Tongue (tissue), 2 donors: ENCODE results near the gene TBL1X. TPM values are rescaled to one million over a fixed set of nuclear protein-coding genes. Genes with fewer than 3 reads are reported as not detected.
"Not testable (repeated sequence)": the region's sequence is repeated elsewhere in the genome, so short reads cannot be mapped to it uniquely, and the experiment has no call there.

Source experiments
- DNase-seq: peaks from one replicate; pipeline ENCODE4 v3.0.0-alpha.2; 2015
- total RNA-seq: library from RNA; depleted of rRNA; stranded (reverse); fragments of >200 nt; gene quantifications from one replicate; pipeline ENCODE4 v1.2.3, GENCODE V29; 2014

TBL1X gene
- total RNA-seq, 1 donor from 2014 or later = 27.7 TPM

DNA sequence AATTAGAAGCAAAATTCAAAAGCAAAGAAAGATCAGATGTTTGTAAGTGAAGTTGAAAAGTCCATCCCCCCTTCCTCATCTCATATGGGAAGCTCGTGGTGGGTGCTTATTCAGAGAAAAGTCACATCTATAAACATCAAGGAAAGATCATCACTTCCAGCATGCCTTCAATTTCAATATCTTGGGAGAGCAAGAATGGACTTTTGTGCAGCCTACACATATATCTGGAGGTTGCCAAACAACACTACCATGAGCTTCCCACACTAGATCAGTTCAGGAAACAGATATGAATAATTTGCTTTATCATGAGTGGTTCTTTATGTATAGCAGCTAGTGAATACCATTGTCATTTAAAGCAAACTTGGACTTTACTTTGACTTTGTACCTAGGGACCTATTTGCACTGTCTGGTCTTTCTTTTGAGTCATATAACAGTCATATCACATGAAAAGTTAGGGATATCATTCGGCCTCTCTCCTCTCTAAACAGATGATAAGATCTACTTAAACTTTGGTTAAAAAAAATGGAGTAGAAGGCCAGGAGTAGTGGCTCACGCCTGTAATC lies 5.6 kb upstream of the TBL1X start:
- DNase-seq = no peak

DNA sequence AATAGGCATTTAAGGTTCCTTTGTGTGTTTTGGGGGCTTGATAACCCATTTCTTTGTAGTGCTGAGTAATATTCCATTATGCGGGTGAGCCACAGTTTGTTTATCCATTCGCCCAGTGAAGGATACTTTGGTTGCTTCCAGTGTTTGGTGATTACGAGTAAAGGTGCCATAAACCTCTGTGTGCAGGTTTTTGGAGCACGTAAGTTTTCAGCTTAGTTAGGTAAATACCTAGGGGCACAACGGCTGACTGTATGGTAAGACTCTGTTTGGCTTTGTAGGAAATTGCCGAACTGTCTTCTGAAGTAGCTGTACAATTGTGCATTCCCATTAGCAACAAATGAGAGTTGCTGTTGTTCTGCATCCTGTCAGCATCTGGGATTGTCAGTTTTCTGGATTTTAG lies 3.8 kb upstream of the TBL1X start:
- DNase-seq = no peak

DNA sequence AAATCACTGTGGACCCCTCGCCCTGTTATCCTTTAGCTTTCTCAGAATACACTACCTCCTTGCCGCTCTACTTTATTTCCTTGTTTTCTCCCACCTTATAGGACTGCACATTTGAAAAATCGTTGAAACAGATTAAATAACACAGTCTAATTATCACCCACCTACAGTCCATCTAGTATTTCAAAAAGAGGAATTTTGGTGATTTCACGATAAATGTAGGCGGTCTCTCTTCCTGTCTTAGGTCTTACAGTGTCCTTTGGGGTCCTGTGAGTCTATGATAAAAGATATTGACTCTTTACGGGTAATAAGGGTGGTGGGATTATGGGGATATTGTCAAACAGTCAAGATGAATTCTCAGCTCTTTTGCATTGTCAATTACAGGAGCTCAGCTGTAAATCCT lies 2.4 kb upstream of the TBL1X start:
- DNase-seq = no peak

DNA sequence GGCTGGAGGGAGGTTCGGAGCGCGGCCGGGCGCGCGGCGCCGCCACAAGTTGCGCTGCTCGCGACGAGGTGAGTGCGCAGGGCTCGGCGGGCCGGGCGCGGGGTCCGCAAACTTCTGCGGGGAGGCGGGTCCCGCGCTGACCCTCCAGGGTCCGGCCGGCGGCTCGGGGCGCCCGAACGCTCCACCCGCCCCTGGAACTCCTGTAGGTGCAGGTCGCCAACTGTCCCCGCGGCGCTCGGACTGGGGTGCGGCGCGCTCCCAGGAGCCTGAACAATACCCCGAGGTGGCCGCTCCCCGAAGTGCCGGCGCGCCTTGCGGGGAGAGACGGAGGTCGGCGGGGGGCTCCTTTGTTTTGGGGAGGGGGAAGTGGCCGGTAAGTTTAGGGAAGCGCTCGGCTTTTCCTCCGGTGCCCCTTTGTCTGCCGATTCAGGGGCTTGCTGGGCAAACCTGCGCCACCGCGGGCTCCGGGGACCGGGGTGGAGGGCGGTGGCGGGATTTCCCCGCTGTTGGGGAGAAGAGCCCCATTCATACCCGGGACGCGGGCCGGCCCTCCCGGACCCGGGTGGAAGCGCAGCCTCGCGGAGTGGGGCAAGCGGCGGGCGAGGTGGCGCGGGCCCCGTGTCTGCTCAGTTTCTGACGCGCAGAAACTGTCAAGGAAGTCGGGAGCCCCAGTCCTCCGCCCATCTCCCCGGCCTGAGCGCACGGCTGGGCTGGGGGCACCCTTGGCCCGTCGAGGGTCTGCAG lies 694 bp downstream of the TBL1X start:
- DNase-seq = peak; percentile 11

DNA sequence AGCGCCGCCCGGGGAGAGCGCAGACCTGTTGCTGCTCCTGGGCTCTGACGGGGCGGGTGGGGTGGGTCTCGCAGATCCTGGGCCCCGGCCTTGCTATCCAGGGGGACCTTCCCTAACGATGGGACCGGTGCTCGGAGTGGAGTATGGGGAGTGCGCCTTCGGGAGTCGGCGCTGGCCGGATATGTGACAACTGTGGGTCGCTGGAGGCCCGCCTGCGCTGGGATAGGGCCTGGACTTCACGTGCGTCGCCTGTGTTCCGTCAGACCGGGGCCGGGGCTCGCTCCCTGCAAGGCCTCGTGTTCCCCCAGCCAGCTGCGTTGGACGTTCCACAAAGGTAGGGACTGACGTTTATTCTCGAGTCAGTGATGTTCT lies 1.3 kb downstream of the TBL1X start:
- peak; percentile 63 for DNase-seq

DNA sequence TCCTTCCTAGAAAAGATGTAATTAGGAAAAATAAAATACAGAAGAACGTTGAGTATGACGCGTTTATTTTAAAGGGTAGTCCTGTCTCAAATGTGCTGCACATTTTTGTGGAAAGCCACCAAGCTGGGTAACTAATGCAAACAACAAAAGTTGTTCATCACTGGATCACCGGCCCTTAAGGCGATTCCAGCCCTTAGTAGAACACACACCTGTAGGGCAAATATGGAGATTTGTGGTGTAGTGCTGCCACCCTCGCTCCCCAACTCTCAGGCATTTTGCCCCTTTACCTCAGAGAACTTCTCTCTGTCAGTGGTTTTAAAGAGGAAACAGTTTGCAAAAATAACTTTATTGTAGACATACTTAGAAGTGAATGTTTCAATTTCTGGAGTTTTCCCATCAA lies 1.9 kb downstream of the TBL1X start:
- no peak for DNase-seq

DNA sequence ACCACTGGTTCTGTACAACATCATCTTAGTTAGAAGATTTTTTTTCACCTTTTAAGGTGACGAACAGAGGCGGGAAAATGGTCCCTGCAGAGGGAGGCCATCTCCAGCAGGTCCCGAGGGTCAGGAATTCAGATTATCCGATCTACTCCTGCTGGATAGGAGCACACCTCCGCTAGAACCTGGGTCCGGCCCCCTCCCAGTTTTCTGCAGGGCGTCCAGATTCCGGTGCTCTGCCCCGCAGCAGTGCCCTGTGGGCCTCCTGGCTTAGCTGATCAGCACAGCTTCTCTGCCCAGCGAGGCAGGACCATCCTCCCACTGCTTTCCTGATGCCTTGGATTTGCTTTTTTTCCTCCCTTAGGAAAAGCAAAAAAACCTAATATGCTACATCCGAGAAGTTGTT lies 2.3 kb downstream of the TBL1X start:
- DNase-seq = no peak

DNA sequence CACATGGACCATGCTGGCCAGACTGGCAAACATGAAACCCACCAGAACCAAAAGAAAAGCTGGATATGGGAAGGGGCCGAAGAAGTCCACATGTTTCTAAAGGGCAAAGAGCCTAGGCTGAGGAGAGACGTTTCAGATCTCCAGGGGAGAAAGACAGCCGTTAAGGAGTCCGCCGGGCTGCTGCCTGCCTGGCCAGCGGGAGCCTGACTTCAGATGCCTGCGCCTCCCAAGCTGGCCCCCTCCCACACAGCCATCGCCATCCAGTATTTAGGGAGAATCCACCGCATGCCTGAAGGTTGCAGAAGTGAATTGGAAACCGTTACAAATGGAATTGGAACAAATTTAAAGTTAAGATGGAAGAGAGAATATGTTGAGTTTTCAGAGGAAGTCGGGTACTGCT lies 2.9 kb downstream of the TBL1X start:
- DNase-seq = no peak

DNA sequence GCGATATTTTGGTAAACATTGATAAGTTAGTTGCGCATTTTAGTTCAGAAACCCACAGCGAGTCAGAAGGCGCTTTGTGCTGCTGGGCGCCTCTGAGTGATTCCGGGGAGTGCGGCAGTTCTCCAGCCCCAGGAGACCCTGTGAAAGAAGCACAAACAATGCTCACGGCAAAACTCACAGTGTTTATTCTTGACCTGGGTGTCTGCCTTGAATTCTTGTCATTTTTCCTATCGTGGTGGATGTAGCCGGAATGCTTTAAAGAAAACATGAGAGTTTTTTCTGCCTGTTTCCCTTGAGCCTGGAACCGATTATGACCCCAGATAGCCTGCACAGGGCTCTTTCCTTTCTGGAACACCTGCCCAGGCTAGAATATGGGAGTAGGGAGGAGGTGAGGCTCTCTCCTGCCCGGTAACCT lies 6.7 kb downstream of the TBL1X start:
- no peak for DNase-seq

DNA sequence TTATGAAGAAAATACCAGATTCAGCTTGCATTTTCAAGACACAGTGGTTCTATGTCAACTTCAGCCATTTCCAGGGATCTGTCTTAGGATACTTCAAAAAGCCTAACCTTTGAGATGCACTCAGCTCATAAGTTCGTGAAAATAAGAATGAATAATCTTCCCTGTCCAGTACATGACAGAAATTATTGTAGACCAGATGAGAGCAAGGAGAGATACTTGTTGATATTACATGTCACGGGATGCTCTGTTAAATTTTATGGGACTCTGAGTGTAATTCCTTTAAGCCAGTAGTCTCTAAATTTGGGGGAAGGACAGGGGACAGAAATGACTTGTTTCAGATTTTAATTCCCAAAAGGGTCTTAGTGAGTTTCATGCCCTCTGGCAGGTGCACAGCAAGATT lies 8.8 kb downstream of the TBL1X start:
- no peak for DNase-seq

DNA sequence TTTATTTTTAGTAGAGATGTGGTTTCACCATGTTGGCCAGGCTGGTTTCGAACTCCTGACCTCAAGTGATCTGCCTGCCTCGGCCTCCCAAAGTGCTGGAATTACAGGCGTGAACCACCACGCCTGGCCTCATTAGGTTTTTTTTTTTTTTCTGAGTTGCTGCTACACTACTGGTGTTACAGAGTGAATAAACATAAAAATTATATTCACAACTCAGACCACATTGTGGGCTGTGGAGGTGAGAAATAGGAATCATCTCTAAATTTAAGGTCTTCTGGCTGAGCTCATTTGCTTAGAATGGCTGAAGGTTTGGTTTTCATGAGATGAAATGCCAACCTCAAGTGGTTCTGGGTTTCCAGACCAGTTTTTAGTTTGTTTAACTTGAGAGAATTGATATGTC lies 10.6 kb downstream of the TBL1X start:
- DNase-seq = not testable (repeated sequence)

DNA sequence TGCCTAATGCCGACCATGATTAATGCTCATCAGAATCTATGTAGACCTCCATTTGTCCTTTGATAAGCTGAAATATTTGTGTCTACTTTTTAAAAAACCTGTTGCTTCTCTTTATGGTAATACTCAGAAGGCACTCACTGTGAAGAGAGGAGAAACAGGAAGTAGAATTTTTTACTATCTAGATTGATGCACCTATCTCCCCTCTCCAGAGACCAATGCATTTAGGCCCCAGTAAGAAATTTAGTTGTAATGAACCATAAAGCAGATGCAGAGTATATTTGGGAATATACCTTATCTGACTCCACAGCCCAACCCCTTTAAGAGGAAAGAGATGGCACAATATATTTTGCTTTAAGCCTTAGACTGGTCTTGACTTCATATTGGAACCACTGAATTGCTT lies 11.1 kb downstream of the TBL1X start:
- DNase-seq = no peak

DNA sequence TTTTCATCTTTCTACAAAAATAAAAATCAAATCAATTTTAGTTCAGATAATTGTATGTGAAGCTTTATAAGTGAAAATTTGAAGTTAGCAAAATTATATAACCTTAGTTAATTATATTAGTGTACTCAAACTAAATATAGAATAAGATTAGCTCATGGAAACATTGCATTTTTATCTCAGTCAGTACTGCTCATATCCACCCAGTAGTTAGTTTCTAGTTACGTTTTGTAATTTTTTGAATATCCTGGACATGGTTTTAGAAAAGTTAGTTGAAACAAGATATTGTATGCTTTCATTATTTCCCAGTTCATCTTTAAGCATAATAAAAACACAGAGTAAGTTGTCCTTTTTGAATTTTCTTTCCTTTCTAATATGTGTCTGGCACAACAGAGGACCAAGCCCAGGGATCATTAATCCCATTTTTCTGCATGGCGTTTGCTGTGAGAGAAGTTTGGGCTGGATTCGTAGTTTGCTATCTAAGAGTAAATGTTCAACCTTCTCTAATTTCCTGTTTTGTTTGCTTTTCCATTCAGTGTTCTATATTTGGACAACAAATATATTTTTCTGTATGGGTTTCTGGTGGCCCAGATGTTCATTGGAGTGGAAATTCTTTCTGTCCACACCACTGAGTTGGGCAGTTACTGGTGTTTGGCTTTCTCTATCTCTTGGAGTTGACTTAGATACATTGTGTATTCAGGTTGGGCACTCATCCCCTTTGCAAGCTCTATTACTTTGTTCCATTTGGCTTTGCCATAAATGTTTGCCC lies 12.1 kb downstream of the TBL1X start:
- DNase-seq = no peak

DNA sequence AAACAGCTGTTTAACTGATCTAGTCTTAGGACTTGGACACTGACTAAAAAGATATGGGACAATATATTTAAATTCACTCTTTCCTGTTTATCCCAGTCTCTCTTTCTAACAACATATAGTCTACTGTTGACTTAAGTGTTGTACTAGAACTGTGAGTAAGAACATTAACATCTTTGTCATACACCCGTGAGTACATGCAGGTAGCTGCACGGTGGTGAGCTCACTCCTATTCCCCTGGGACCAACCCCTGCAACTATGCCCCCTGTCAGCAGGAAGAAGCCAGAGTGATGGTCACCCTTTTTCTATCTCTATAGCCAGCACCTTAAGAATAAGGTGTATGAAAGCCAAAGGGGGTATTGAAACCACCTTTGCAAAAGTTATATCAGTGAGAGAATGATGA lies 17.6 kb downstream of the TBL1X start:
- DNase-seq = no peak

DNA sequence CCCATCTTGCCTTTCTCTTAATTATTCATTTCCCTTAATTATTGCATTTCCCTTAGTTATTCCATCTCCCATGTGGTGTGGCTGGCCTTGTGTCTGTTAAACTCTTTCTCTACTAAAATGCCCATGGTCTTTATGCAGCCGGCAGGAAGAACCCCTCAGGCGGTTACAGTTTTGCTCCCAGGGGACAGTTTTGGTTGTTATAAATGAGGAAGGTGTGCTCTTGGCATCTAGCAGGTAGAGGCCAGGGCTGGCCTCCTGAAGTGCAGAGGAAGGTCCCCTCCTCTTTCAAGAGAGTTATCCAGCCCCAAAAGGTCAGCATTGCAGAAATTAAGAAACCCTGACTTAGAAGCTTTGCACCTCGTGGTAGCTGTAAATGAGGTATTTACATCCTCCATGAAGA lies 18.0 kb downstream of the TBL1X start:
- no peak for DNase-seq

DNA sequence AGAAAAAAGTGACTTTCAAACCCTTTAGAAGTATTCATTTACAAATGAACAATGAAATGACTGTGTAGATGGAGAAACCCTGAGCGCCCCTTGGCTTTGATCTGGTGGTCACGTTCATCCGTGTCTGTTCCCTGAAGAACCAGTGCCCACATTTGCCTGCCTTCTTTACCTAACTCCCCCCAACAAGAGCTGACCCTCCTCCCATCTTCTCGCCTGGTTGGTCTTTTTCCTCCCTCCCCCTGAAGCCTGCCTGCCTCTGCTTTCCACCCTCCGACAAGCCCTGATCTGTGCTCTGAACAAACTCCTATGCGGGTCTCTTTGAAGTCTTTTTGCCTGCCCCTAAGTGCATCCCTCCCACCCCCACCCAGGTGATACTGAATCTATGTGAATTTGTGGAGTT lies 18.5 kb downstream of the TBL1X start:
- DNase-seq = no peak

DNA sequence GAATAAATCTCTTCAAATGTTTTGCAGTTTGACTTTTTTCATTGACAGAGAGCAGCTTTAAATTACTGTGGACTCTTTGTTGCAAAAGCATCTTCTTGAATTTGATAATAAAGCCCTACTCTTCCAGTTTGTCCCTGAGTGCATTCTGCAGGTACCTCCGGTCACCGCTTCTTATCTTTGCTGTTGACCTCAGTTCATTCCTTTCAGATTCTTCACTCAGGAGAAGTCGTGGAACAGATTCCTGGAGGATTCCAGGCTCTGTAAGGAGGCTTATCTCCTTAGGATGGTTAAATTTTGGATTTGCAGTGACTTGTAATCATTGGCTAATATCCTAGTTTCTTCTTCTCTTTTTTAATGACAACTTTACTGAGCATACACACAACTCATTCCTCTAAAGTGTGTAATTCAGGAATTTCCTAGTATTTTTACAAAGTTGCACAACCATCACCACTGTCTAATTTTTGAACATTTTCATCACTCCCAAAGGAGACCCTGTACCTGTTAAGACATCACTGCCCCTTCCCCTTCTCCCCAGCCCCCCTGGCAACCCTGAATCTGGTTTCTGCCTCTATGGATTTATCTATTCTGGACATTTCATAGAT lies 22.0 kb downstream of the TBL1X start:
- no peak for DNase-seq

DNA sequence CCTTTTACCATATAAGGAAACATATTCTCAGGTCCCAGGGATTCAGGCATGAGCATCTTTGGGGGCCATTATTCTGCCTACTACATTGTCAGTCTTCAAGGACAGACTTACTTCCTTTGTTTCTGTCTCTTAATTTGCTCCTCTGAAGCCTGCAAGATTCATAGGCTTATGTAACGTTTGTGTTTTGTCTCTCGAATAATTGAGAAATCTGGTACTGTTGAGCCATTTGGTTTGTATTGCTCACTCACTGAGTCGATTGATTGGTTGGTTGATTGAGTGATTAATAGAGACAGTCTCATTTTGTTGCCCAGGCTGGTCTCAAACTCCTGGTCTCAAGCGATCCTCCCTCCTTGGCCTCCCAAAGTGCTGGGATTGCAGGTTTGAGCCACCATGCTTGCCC lies 23.7 kb downstream of the TBL1X start:
- DNase-seq = no peak

DNA sequence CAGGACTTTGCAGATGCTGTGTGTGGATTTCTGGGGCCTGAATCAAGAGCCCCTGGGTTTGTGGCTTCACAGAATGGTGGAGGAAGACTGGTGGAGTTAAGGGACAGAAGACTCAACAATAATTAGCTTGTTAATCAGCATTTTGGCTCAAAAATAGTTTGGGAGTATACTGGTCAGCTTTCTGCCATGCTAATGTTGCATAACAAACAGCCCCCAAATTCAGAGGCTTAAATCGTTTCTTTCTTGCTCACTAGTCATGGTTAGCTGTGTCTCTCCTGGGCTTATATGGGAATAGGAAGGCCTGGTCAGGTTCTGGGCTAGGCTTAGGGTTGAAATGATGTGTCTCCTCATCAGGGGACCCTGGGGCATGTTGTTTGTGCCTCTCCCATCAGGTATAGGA lies 24.4 kb downstream of the TBL1X start:
- no peak for DNase-seq

DNA sequence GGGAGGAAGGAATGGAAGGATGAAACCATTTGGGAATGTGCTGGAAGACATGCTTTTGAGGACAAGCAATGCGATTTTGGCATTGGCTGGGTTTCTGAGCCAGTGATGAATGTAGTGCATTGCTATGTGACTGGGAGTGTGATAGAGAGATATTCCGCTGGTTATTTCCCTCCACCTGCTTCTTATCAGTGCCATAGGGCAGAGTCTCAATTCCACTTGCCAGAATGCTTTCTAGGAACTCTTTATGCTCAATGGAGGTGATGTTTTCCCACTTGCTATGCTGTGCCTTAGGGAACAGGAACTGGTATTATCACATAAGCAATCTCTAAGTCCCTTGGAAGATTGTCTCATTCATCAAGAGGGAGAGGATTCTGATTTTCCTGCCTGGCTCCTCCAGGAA lies 28.0 kb downstream of the TBL1X start:
- DNase-seq = no peak

DNA sequence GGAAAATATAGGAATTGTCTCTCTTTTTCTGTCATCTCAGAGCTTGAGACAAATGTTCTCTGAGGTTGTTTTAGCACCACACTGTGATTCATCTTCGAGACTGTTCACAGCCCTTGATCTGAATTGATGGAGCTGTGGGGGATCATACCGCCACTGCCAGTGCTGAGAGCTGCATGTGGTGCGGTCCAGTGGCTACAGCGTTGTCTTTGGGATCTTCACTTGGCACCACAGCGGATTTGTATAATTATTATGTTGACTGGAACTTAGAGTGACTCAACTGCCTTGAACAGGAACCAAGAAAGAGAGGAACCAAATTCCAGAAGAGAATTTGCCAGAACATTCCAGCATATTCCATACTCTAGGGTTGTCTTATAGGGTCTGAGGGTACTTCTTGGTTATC lies 29.1 kb downstream of the TBL1X start:
- no peak for DNase-seq

DNA sequence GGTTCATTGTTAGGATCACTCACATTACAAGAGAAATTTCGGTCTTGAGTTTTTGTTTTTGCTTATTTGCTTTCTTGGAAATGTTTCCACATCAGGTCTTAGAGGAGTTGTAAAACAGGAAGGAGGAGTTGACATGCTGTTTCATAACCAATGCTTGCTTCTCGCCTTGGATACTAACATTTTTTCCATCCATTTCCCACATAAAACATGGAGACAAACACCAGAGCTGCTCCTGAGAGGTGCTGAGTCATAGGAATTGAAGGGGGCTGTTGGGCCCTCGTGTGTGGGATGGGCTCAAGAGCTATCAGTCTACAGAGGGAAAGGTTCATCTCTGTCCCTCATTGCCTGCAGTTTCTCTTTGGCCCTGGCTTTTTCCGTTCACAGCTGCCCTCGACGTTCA lies 29.9 kb downstream of the TBL1X start:
- peak; percentile 18 for DNase-seq

DNA sequence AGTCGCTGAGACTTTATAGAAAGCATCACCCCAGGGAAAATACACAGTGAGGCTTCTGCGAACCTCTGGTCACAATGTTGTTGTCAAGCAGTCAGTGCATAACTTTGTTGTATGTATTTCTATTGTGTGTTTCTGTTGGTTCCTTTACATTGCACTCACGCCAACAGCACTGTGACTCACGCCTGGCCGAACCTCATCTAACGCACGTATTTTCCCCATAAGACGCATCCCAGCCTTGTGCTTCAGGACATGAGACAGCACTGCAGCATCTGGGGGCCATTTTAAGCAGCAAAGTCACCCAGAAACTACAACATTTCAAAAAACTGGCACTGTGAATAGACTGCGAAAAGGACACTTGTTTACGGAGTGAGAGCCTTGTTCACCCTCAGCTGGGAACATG lies 30.6 kb downstream of the TBL1X start:
- no peak for DNase-seq
